ENCODE data around the gene RABAC1. TPM values are rescaled to one million over a fixed set of nuclear protein-coding genes. Genes with fewer than 3 reads are reported as not detected.
"Not testable (repeated sequence)": the region's sequence is repeated elsewhere in the genome, so short reads cannot be mapped to it uniquely, and the experiment has no call there.

The RABAC1 gene
- total and polyA plus RNA-seq, 11 donors: 43.2 to 217 (median 87.6) TPM

DNA sequence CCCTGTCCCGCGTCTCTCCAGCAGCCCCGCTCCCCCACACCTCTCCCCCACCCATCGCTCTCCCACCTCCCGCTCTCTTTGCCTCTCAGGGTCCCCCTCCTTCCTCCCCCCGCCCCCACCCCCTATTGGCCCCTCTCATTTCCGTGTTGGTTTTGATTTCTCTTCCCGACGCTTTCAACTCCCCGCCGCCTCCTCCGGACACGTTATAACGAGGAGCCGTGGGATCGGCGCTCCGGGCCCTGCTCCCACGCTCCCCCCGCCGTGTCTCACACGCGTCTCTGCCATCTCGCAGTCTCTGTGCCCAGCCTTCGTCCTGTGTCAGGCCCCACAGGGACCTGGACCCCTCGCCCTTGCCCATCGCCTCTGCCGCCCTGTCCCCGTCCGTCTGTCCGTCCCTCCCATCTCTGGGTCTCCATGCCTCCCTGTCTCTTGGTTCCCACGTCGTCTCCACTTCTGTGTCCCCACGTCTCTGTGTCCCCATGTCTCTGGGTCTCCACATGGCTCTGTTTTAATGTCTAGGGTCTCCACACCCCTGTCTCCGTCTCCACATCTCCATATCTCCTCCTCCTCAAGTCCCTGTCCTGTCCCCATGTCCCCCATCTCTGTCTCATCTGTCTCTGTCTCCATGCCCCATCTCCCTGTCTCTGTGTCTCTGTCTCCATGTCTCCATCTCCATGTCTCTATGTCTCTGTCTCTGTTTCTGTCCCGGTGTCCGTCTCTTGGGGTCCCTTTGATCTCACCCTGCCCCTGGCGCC lies 43.9 kb downstream of the RABAC1 start:
- WGBS, 4 donors: 3 to 6% (median 4%) methylated on average over 36 to 38 of the region's 38 CpGs
- no peak overlapping the region for H3K27ac ChIP-seq
- ATAC-seq: no peak

DNA sequence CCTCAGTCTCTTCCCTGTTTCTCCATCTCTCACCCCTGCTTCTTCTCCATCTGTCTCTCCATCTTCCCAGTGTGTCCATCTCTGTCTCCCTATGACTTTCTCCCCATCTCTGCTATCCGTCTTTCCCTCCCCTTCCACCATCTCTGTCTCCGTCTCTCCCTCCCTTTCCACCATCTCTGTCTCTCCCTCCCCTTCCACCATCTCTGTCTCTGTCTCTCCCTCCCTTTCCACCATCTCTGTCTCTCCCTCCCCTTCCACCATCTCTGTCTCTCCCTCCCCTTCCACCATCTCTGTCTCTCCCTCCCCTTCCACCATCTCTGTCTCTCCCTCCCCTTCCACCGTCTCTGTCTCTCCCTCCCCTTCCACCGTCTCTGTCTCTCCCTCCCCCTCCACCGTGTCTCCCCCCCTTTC lies 44.7 kb downstream of the RABAC1 start:
- H3K4me1 ChIP-seq: peaks cover 0 to 16% (median 0%) of the 10 kb centered on the region in 12 donors
- DNase-seq; H3K36me3 ChIP-seq; intact Hi-C loops (cut with DNase I); H3K9me3 ChIP-seq; H3K4me3 ChIP-seq; ATAC-seq; H3K27ac ChIP-seq: not testable (repeated sequence)
- H3K27me3 ChIP-seq: peaks cover 35 to 92% (median 58%) of the 10 kb centered on the region in 9 donors
- WGBS, 4 donors: 1 to 24% (median 3%) methylated on average over 4 to 5 of the region's 5 CpGs

More for the DNA sequence above, 43.9 kb downstream of the RABAC1 start:
- Histone ChIP-seq H3K9me3 (no peaks in the 10 kb centered on the region), H3K4me3 (no peak overlapping the region), H3K27me3 (peaks cover 35 to 96% (median 58%) of the 10 kb centered on the region in 9 donors), H3K4me1 (peaks cover 0 to 16% (median 0%) of the 10 kb centered on the region in 12 donors), H3K36me3 (no peaks in the 10 kb centered on the region)
- intact Hi-C loops (cut with DNase I): no loop called here
- DNase-seq: no peak
- TF ChIP-seq, protein P1, sequence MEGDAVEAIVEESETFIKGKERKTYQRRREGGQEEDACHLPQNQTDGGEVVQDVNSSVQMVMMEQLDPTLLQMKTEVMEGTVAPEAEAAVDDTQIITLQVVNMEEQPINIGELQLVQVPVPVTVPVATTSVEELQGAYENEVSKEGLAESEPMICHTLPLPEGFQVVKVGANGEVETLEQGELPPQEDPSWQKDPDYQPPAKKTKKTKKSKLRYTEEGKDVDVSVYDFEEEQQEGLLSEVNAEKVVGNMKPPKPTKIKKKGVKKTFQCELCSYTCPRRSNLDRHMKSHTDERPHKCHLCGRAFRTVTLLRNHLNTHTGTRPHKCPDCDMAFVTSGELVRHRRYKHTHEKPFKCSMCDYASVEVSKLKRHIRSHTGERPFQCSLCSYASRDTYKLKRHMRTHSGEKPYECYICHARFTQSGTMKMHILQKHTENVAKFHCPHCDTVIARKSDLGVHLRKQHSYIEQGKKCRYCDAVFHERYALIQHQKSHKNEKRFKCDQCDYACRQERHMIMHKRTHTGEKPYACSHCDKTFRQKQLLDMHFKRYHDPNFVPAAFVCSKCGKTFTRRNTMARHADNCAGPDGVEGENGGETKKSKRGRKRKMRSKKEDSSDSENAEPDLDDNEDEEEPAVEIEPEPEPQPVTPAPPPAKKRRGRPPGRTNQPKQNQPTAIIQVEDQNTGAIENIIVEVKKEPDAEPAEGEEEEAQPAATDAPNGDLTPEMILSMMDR (IDR thresholded peaks at IDR 0.05): no peak
- no peak for TF ChIP-seq POLR2A (IDR thresholded peaks at IDR 0.05)

DNA sequence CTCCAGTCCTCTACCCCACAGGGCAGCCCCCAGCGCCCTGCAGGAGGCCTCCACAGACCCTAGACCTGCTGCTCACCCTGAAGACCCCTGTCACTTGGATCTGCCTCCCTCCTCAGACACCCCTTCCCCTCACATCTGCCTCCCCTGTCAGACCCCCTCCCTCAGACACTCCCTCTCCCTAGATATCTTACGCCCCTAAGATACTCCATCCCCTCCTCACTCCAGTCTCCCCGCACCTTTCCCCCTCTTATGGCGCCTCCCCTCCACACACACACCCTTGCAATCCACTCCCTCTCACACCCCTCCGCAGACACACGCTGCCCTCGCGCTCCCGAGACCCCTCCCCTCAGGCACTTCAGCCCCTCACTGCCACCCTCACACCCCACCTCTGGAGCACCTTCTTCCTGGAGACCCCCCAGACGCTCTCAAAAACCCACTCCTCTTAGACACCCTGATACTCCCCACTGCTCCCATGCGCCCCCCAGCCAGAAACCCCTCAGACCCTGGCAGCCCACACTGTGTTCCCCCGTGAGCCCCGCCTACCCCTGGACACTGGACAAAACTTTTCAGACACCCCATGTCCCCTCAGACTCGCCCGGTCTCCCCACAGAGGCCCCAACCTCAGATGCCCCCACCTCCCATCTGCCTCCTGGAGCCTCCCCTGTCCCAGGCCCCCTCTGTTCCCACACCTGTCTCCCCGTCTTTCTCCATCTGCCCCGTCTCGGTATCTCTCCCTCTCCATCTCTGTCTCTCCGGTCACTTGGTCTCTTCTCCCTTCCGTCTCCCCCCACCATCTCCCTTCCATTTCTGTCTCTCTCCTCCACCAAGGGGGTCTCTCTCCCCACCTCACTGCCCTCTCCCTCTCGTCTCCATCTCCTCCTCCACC lies 45.3 kb downstream of the RABAC1 start:
- Histone ChIP-seq H3K27me3 (peaks cover 32 to 90% (median 54%) of the 10 kb centered on the region in 9 donors), H3K4me3 (no peak overlapping the region), H3K36me3 (no peaks in the 10 kb centered on the region), H3K27ac (no peak overlapping the region), H3K9me3 (no peaks in the 10 kb centered on the region), H3K4me1 (peaks cover 0 to 16% (median 0%) of the 10 kb centered on the region in 12 donors)
- no peak for TF ChIP-seq POLR2A (IDR thresholded peaks at IDR 0.05)
- TF ChIP-seq, protein P1 (IDR thresholded peaks at IDR 0.05): no peak
- DNase-seq (no peak), ATAC-seq (no peak)
- intact Hi-C loops (cut with DNase I): no loop called here
- 7 to 9% (median 8%) methylated on average over 21 of the region's 21 CpGs for WGBS, 4 donors

GRCh38 chr19:41912899-41913537 lies 46.1 kb downstream of the RABAC1 start:
- H3K4me1 ChIP-seq: peaks cover 0 to 16% (median 0%) of the 10 kb centered on the region in 12 donors
- H3K36me3 ChIP-seq: no peaks in the 10 kb centered on the region
- TF ChIP-seq, protein P1 (IDR thresholded peaks at IDR 0.05): no peak
- TF ChIP-seq POLR2A (IDR thresholded peaks at IDR 0.05): no peak
- H3K9me3 ChIP-seq: no peaks in the 10 kb centered on the region
- WGBS, 4 donors: 2 to 3% (median 2%) methylated on average over 40 to 51 of the region's 51 CpGs
- ATAC-seq: no peak
- DNase-seq: no peak
- intact Hi-C loops (cut with DNase I): no loop called here
- H3K27me3 ChIP-seq: peaks cover 26 to 82% (median 52%) of the 10 kb centered on the region in 9 donors
- no peak overlapping the region for H3K4me3 ChIP-seq
- no peak overlapping the region for H3K27ac ChIP-seq

All from heart left ventricle (tissue), 16 donors.